Left kidney (tissue), 2 donors: ENCODE results near the gene CD200R1L. TPM values are rescaled to one million over a fixed set of nuclear protein-coding genes. Genes with fewer than 3 reads are reported as not detected.

Experiments
- DNase-seq: peaks from one replicate; pipeline ENCODE4 v3.0.0-alpha.2; 2013
- polyA plus RNA-seq: library from polyadenylated mRNA; unstranded; fragments of 120-200 nt; gene quantifications from one replicate; pipeline ENCODE4 v1.2.1, GENCODE V29; 2013; ENCODE audit not compliant: insufficient read length

The CD200R1L gene
- polyA plus RNA-seq, 1 donor, result not detected

- no peak for DNase-seq
These were observed 79.5 kb downstream of the CD200R1L start for GRCh38 chr3:112767177-112767576.

Other genes with a start within 250 kb of the CD200R1L start
- gene CCDC80, start 205.7 kb downstream of the CD200R1L start, polyA plus RNA-seq, result 97.9 TPM
- gene CD200R1, start 128.2 kb upstream of the CD200R1L start, polyA plus RNA-seq, result 0.53 TPM
- gene GTPBP8, start 144.1 kb upstream of the CD200R1L start, polyA plus RNA-seq, result 26.8 TPM